HG02840 (cell line): ENCODE measurements around the gene DNASE1L3.

Source experiments
- ATAC-seq: cut with Tn5 transposase; IDR thresholded peaks from one replicate; pipeline ENCODE4 v1.9.1; 2021; ENCODE audit warnings: mild to moderate bottlenecking, moderate library complexity, moderate number of reproducible peaks; ENCODE audit not compliant: unreplicated experiment, low FRiP score

The DNASE1L3 gene

DNA sequence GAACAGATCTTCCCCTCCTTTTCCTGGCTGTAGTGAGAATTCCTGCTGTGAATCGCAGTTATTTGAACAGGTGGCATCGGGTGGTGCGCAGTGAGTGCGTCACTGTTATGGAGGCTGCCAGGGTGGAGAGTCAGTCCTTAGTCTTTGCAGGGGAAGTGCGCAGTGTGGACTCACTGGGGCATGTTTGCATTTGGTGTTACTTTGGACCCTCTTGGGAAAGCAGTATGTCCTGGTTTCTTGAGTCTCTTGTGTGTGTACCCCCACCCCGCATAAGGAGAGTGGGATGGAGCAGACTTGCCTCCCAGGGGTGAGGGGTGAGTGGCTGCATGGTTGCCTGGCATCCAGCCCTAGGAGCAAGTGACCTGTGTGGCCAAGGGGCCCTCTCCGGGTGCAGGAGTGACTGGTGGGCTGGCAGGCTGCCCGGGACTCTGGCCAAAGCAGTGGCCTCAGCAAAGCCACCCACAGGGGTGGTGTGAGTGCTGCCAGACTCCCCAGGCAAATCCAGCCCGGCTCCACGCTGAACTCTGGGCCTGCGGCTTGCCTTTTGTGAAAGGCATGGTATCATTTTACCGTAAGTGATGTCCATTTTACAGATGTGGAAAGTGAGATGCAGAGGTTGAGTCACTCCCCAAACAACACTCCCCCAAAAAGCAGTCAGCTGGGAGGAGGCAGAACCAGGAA, 46.4 kb downstream of the DNASE1L3 start:
- ATAC-seq = no peak

DNA sequence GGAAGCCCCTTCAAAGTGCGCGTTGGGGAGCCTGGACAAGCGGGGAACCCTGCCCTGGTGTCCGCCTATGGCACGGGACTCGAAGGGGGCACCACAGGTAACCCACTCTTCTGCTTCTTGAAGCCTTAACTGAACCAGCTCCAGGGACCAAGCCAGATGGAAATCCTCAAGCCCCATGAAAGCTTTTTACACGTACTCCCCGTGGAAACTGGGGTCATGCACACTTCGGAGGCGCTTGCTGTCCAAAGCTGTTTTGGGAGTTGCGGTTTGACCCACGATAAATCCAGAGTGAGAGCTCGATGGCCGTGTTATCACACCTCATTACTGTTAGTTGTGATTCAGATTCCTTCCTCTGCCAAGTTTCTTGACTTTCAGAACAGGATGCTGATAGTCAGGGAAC, 47.5 kb downstream of the DNASE1L3 start:
- no peak for ATAC-seq

DNA sequence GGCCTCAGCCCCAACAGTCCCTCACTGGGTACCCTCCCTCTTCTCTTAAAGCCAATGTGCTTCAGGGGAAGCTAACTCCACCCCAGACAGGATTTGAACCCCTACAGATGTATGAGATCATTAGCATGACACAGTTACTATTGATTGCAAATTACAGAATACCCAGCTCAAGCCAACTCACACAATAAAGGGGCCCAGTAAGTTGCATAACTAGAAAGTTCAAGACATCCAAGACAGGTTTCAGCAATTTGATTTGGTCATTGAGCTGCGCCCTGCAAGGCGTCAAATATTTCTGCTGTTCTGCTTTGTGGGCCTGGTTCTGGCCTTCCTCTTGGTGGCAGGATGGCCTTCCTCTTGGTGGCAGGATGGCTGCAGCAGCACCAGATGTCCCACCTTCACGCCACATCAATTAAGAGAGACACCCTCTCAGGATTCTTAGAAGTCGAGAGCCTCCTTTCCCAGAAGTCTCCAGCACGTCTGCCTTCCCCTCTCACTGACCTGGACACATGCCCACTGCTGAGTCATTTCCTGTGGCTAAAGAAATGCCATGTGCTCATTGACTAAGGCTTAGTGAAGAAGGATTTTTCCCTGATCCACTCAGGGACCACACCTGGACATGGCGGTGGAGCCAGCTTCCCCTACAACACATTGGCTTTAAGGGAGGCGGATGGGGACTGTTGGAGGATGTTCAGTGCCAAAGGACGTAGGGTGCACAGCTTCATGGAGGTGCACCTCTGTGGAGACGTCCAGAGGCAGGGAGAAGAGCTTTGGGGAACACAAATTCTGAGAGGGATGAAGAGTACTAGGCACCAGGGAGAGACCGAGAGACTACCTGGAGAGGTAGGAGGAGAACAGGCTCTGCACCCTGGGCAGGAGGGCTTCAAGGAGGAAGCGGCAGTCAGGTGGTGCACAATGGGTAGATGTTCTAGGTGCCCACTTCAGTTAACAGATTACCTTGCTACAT, 49.1 kb downstream of the DNASE1L3 start:
- no peak for ATAC-seq

DNA sequence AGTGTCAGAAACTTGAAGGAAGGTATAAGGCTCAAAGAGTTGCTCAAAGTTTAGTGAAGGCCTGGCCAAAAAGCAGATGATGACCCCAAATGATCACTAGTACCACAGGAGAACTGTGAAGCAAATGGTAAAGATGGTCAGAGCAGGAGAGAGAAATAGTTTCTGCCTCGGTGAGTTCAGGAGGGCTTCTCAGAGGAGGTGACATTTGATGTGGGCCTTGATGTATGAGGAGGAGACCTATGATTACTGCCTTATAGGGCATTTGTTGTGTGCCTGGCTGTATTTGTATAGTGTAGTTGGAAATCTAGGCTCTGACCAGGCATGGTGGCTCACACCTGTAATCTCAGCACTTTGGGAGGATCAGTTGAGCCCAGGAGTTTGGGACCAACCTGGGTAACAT, 50.4 kb downstream of the DNASE1L3 start:
- ATAC-seq = no peak

DNA sequence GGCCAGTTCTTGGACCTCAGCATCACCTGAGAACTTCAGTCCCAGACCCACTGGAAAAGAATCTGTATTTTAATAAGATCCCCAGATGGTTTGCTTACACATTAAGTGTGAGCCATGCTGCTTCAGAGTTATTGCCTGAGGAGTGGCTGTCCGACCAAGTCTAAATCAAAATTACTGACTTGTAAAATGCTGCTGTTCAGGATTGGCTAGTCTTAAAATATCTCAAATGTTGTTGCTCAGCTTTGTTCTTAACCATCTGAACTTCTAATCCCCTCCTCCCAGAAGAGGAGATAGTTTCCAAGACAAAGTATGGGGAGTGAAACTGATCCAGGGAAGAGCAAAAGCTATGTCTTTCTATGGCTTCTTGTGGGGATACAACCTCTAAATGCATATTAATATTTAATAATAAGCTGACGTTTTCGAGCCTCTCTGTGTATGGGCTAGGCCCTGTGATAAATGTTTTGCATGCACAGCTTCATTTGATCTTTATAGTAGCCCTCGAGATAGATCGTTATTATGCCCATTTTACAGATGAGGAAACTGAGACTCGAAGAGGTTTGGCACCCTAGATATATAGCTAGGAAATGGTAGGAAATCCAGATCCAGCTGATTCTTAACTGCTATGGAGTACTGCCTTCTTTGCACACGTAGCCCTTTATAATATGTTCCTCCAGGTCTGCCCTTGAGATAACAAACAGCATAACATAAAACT, 52.2 kb downstream of the DNASE1L3 start:
- ATAC-seq = no peak

DNA sequence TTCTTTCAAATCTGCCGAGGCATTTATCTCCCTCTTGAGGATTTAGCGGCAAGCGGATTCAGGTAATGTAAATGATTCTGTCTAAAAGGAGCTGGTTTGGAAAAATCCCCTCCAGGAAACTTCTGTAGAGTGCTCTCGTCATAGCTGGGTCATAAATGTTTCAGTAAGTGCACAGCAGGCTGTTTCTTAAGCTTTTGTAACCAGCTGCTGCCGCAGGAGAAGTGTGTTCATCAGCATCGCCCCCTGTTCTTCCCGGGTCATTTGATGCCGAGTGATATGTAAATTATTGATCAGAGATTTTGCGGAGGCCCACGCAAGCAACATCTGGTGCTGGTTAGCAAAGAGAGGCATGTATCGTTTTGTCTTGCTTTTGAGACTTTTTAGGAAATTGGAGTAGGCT, 53.1 kb downstream of the DNASE1L3 start:
- ATAC-seq = no peak

DNA sequence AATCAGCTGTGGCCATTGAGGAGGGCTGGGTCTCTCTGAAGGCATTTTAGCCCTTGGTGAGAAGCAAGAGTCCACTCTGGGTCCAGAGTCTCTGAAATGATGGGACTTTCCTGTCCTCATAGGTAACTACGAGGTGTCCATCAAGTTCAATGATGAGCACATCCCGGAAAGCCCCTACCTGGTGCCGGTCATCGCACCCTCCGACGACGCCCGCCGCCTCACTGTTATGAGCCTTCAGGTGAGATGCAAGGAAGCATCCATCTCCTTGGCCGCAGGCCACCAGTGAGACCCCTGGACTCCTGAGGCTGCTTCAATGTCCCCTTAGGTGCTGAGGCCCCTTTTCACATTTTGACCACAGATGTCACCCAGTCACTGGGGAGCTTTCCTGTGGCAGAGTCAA, 54.9 kb downstream of the DNASE1L3 start:
- no peak for ATAC-seq

DNA sequence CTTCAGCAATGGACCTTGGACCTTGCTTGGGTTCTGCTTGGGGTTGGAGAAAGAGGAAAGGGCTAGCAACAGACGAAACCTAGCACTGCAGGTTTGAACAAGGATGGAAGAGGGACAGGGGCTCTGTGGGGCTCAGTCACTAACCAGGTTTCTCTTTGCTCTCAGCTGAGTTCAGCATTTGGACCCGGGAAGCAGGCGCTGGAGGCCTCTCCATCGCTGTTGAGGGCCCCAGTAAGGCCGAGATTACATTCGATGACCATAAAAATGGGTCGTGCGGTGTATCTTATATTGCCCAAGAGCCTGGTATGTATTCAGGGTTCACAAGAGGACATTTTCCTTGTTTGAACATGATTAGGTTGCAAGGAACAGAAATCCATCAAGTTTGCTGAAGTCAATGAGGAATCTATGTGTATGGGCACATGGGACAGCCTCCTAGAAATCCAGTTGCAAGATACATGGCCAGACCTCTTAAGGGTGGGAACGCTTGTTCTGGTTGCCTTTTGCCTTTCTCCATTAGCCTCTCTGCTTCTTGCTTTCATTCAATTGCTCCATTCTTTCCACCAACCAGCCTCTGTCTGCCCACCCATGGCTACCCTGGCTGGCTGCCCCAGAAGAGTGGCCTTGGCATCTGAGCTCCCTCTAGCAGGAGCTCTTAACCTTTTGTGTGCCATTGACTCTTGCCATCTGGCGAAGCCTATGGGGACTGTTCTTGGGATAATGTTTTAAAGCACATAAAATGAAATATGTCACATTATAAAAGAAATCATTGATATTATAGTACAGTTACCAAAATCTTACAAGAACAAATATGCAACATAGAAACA, 55.9 kb downstream of the DNASE1L3 start:
- ATAC-seq = no peak

DNA sequence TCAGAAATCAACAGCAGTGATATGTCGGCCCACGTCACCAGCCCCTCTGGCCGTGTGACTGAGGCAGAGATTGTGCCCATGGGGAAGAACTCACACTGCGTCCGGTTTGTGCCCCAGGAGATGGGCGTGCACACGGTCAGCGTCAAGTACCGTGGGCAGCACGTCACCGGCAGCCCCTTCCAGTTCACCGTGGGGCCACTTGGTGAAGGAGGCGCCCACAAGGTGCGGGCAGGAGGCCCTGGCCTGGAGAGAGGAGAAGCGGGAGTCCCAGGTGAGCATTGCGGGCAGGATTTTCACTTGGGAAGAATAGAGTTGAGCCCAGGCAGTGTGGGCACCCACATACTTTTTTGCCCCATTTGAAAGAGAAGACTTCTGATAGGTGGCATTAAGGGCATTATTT, 57.4 kb downstream of the DNASE1L3 start:
- ATAC-seq = no peak

DNA sequence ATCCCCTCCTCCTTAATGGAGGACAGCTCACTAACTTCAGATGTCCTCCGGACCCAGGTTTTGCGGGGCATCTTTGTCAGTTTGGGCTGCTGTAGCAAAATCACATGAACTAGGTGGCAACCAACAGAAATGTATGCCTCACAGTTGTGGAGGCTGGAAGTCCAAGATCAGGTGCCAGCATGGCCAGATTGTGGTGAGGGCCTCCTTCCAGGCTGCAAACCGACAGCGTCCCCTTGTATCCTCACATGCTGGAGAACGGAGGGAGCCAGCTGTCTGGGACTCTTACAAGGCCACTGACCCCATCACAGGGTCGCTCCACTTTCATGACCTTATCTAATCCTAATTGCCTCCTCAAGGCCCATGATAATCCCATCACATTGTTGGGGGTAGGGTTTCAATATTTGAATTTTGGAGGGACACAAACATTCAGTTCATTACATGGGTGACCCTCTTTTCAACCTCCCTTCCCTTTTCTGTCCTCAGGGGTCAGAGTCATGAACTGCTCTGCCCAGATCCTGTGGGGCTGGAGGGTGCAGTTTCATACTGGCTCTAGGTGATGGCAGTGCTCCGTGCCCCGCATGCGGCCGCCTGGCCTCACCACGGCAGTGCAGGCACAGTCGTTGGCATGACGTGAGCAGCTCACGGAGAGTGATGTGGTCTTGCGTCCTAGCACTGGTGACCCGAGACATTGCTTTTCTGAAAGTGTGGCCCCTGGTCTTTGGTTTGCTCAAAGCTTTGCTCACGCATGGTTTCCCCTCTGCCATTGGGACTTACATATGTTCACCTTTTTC, 58.4 kb downstream of the DNASE1L3 start:
- ATAC-seq = no peak

DNA sequence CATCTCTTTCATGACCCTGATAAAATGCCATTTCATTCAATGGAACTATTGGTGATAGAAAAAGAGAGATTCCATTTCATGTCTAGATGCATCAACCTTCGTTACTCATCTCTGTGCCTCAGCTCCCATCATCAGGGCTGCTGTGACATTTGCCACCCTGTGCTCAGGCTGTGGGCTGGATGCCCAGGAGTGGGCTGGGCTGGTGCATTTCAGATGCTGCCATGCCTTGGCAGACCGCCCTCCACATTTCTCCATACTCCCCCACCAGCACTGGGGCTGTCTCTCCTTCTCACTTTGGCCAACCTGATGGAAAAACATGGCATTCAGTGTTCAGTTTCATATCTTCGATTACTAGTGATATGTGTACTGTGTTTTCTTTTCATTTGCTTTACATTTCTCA, 59.1 kb downstream of the DNASE1L3 start:
- no peak for ATAC-seq

DNA sequence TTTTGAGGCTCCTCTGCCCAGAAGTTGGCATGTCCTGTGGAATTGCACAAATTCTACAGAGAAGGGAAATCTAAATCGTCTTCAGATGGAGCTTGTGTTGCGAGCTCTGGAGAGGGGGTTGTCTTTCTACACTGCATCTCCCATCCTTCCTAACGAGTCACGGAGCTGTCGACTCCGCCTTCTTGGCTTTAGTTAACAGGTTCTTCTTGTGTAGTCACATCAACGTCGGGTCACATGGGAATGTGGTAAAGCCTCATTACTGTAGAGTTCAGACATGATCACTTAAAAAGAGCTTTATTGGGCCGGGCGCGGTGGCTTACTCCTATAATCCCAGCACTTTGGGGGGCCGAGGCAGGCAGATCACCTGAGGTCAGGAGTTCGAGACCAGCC, 60.0 kb downstream of the DNASE1L3 start:
- no peak for ATAC-seq

DNA sequence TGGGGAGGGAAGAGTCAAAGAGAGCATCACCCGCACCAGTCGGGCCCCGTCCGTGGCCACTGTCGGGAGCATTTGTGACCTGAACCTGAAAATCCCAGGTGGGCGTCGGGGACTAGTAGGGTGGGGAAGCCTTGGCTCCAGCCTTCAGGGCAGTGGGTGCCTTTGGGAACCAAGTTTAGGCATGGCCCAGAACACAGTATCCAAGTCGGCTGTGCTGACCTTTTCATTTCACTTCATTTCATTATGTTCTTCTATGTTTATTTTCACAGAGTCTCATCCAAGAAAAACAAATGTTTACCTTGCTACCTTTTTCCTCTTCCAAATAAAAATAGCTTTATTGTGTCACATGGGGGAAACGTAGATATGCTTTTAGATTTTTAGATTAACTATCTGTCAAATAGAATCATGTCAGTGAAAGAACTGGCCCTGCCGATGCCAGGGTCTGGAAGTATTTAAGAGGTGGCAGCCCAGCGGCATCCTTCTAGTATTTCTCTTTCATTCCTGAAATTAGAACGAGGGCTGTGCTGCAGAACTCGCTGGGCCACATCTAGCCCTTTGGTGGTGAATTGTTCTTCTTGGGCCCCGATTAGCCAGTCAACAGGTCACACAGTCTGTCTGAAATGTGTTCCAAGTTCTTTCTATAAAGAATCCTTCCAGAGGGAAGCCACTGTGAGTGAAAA, 60.5 kb downstream of the DNASE1L3 start:
- ATAC-seq = no peak

DNA sequence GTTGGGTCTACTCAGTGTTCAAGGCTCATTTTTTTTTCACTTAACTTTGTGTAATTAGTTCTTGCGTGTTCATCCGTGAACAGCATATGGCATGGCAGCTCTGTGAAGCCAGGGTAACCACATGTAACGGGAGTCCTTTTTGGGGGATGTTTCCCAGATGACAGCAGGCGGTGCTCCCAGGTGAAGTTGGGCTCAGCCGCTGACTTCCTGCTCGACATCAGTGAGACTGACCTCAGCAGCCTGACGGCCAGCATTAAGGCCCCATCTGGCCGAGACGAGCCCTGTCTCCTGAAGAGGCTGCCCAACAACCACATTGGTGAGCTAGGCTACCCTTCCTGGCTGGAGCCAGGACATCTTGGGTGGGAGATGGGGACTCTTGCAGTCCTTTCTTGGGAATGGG, 62.7 kb downstream of the DNASE1L3 start:
- no peak for ATAC-seq

DNA sequence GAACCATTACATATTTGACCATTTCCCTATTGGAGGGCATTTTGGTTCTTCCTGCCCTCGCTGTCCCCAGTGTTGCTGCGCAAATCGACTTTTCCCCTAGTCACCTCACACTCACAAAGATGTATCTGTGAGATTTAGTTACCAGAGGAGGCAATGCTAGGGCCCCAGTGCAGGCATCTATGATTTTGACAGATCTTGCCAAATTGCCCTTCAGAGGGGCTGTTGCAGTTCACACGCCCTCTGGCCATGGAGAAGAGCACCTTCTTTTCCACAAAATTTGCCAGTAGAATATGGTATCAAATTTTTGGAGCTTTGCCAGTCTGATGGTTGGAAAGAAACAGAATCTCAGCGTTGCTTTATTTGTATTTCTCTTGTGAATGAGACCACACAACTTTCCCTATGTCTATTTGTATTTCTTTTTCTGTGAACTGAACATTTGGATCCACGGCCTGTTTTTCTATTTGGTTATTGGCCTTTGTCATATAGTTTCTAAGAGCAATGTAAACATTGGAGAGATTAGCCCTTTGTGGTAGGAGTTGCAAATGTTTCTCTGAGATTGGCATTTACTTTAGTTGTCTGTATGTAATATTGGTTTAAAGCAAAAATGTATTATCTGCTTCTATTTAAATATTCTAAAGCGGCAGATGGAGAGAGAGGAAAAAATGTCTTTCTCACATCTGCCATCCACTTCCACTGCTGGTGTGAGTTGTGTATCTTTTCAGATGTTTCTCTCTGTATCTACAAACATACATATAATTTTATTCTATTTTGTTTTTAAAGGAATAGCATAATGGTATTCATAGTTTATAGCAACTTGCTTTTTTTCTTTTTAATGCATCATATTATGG, 66.1 kb downstream of the DNASE1L3 start:
- no peak for ATAC-seq

DNA sequence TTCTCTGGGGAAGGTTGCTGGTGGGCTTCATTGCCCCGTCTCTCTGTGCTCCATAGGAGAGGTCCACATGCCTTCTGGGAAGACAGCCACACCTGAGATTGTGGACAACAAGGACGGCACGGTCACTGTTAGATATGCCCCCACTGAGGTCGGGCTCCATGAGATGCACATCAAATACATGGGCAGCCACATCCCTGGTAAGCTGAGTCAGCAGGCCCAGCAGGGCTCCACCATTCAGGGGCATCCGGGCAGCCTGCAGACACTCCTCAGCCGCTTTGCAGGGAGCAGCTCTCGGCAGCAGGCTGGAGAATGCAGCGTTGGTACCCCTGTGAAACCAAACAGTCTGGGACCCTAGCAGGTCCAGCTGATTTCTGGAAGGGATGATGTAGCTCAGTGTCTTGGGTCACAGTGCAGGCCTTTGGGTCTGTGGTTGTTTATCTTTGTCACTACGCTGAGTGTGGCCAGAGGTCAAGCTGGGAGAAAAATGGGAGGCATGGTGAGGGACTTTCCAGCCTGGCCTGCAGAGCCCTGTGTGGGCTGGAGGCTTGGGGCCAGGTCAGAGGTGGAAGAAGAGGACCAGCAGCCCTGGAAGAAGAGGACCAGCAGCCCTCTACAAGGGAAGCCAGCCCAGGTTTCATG, 67.2 kb downstream of the DNASE1L3 start:
- no peak for ATAC-seq
